Neural crest cell (in vitro differentiated cells): Measurements from ENCODE around the gene XYLB. TPM values are rescaled to one million over a fixed set of nuclear protein-coding genes. Genes with fewer than 3 reads are reported as not detected.

Experiments used
- DNase-seq: peaks from one replicate; pipeline ENCODE4 v3.0.0; 2021; ENCODE audit warnings: low read depth, mixed read lengths, low spot score
- H3K27ac Mint-ChIP-seq: one replicate; pipeline ENCODE4 v1.8.0; 2021; ENCODE audit warnings: mild to moderate bottlenecking, mixed read lengths; ENCODE audit not compliant: unreplicated experiment
- H3K27me3 Mint-ChIP-seq: 2 replicates; pipeline ENCODE4 v1.8.0; 2021; ENCODE audit warnings: low read depth, mild to moderate bottlenecking, mixed read lengths
- H3K36me3 Mint-ChIP-seq: 2 replicates; pipeline ENCODE4 v1.8.0; 2021; ENCODE audit warnings: low read depth, mild to moderate bottlenecking, mixed read lengths
- H3K4me1 Mint-ChIP-seq: 2 replicates; pipeline ENCODE4 v1.8.0; 2021; ENCODE audit warnings: mixed read lengths
- H3K4me3 Mint-ChIP-seq: one replicate; pipeline ENCODE4 v1.8.0; 2021; ENCODE audit warnings: mild to moderate bottlenecking, mixed read lengths
- H3K9me3 Mint-ChIP-seq: 2 replicates; pipeline ENCODE4 v1.8.0; 2021; ENCODE audit warnings: mixed read lengths
- CTCF ChIP-seq: fragments of 200-600 bp; sonication (generic); conservative IDR thresholded peaks from 2 replicates; pipeline ENCODE4 v1.5.0; 2021; ENCODE audit warnings: antibody characterized with exemption, mild to moderate bottlenecking
- total RNA-seq: library from RNA; stranded (reverse); gene quantifications from 2 replicates; pipeline ENCODE4 v1.2.1, GENCODE V29; 2021

Gene XYLB
- total RNA-seq, 1 donor from 2014 or later, result 12.0 TPM

- peaks cover 4% of the 10 kb centered on the region for H3K9me3 Mint-ChIP-seq
- H3K36me3 Mint-ChIP-seq, result peaks cover 7% of the 10 kb centered on the region
- peak; percentile 22 for DNase-seq
- peak overlapping the region; percentile 100 for H3K27ac Mint-ChIP-seq
- no peak for TF ChIP-seq CTCF
- H3K4me3 Mint-ChIP-seq, result peak overlapping the region; percentile 99
- peaks cover 43% of the 10 kb centered on the region for H3K4me1 Mint-ChIP-seq
- H3K27me3 Mint-ChIP-seq, result peaks cover 7% of the 10 kb centered on the region
Observed at GRCh38 chr3:38454178-38454883, 107.7 kb downstream of the XYLB start.

- Mint-ChIP-seq H3K4me1 (peaks cover 46% of the 10 kb centered on the region), H3K4me3 (peak overlapping the region; percentile 99), H3K27ac (peak overlapping the region; percentile 100), H3K27me3 (peaks cover 7% of the 10 kb centered on the region), H3K9me3 (peaks cover 4% of the 10 kb centered on the region), H3K36me3 (peaks cover 7% of the 10 kb centered on the region)
- peak; percentile 69 for DNase-seq
- no peak for TF ChIP-seq CTCF
Observed at GRCh38 chr3:38454884-38455638, 108.5 kb downstream of the XYLB start.

- peaks cover 53% of the 10 kb centered on the region for H3K4me1 Mint-ChIP-seq
- H3K27me3 Mint-ChIP-seq, result peaks cover 4% of the 10 kb centered on the region
- TF ChIP-seq CTCF, result no peak
- H3K27ac Mint-ChIP-seq, result peak overlapping the region; percentile 93
- peak overlapping the region; percentile 99 for H3K4me3 Mint-ChIP-seq
- peaks cover 1% of the 10 kb centered on the region for H3K9me3 Mint-ChIP-seq
- peaks cover 4% of the 10 kb centered on the region for H3K36me3 Mint-ChIP-seq
- no peak for DNase-seq
Observed at GRCh38 chr3:38455639-38456430, 109.2 kb downstream of the XYLB start.

GRCh38 chr3:38457111-38458003 lies 110.8 kb downstream of the XYLB start:
- no peak for TF ChIP-seq CTCF
- Mint-ChIP-seq H3K9me3 (no peaks in the 10 kb centered on the region), H3K27me3 (peaks cover 3% of the 10 kb centered on the region), H3K4me3 (peak overlapping the region; percentile 85), H3K4me1 (peaks cover 53% of the 10 kb centered on the region), H3K27ac (no peak overlapping the region), H3K36me3 (peaks cover 5% of the 10 kb centered on the region)
- no peak for DNase-seq
